GM19025 (cell line): ENCODE data around the gene ARID2.

Experiments used
- ATAC-seq: cut with Tn5 transposase; IDR thresholded peaks from one replicate; pipeline ENCODE4 v1.9.1; 2021; ENCODE audit warnings: mild to moderate bottlenecking, low read depth, moderate library complexity; ENCODE audit not compliant: unreplicated experiment

The ARID2 gene

DNA sequence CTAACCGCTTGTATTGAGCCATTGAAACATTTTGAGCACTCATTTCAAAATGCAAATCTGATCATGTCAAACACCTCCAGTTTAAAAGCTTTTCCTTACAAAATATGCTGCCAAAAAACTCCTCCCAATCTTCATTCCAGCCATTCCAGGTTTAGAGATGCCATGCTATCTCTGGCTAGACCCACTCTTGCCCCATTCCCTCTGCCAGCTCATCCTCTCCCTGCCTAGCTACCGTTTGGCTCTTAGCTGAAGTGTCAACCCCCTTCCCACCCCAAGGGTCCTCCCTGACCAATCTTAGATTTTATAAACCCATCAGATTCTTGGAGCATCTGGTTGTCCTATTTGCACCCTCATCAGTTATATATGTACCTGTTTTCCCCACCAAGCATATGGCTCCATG is 185.9 kb downstream of the ARID2 start:
- no peak for ATAC-seq

- no peak for ATAC-seq
Observed at GRCh38 chr12:45918818-45919217, 189.3 kb downstream of the ARID2 start.

- ATAC-seq = no peak
Observed at GRCh38 chr12:45928309-45928708, 198.8 kb downstream of the ARID2 start.

DNA sequence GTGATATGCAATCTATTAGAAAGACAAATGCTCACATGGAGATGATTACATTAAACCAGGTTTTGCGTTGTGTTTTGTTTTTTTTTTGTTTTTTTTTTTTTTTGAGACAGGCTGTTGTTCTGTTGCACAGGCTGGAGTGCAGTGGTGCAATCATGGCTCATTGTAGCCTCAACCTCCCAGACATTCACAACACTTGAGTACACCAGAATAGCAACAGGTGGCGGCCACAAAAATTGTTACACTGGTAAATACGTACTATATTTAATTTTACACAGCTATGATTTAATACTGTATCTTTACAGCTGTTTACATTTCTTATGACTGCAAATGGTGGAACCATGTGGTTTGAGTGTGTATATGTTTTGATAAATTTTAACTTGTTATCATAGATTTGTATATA is 200.9 kb downstream of the ARID2 start:
- ATAC-seq = no peak

DNA sequence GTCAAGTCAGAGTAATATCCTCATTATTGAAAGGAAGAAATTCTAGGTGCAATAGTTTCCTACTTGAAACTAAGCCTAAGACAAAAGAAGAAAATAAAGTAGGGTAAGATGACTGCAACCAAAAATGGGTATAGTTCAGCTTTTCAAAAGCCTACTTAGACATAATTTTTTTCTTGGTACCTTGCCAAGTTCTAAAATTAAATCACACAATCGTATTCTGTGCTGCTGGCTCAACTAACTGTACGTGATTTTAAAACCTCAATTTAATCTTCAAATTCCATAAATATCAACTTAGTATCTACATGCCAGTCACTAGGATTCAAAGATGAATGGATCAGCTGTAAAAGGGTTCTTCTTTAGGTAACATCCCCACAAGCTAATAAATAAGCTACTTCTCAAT is 204.0 kb downstream of the ARID2 start:
- ATAC-seq = no peak

- ATAC-seq = no peak
Observed at GRCh38 chr12:45934956-45935355, 205.4 kb downstream of the ARID2 start.

- ATAC-seq = no peak
Observed at GRCh38 chr12:45938566-45938965, 209.1 kb downstream of the ARID2 start.

- no peak for ATAC-seq
Observed at GRCh38 chr12:45939759-45940158, 210.3 kb downstream of the ARID2 start.

DNA sequence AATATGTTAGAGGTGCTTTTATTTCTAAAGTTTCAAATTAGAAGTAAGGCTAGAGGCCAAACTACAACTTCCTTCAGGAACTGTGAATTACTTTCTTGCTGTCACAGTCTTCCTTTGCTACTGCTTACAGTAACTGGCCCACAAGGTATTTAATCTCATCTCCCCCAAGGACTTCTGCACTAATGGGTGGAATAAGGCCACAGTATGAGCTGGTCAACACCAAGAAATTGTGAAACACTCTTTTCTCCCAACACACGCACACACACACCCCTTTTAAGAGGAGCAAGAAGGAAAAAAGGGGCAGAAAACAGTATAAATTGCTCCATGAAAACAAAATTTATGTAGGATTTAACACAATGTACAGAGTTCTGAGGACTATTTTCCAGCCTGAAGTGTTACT is 215.3 kb downstream of the ARID2 start:
- no peak for ATAC-seq

DNA sequence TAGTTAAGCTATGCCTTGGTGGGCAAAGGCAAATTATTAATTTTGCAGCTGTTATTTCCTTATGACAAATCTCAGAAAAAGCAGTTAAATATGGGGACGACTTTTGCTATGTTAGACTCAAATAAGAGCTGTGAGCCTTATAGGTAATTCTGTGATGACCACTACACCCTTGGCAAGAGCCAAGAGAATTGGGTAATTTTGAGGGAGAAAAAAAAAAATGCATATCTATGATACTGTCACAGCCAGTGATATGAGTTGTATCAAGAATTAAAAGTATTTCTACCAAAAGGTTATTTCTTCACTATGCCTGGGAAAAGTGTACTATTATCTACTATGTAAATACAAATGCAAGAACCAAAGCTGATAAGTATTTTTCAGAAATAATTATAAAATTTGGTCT is 216.9 kb downstream of the ARID2 start:
- no peak for ATAC-seq

- ATAC-seq = no peak
Observed at GRCh38 chr12:45948546-45948945, 219.0 kb downstream of the ARID2 start.
